Heart left ventricle (tissue), 13 donors: ENCODE data around the gene BCL2.

Experiments
- POLR2A ChIP-seq, 2 donors: fragments of 450-650 bp; IDR thresholded peaks; one replicate each; pipeline ENCODE4 v1.6.1; 2017; ENCODE audit warnings: antibody characterized with exemption in 2 of 2, mild to moderate bottlenecking in 2 of 2, moderate library complexity in 2 of 2
- TF ChIP-seq, protein P1 (sequence below), 12 donors: fragments of 200-600 bp; sonication (generic) in 4 of 12; IDR thresholded peaks; one replicate each; pipeline versions ENCODE4 v1.5.0 to v1.8.0; 2018 to 2022; ENCODE audit warnings: antibody characterized with exemption in 12 of 12, mild to moderate bottlenecking in 5 of 12
- donor health status: ischemic (EF 13 %, LVEDD 7.1; RV severe dilation, severe dysfunction).
- donor health status: DM: no; HTN: yes; CAD: no.
- donor health status: DM: no; HTN: no; CAD: no.
- donor health status: ischemic (EF 25% LVEDD 6.9; RV normal size, moderate dysfunction).
- donor health status: ischemic (EF 25% LVEDD 5.7; RV mildly dilated, moderate dysfunction).
- donor health status: ischemic (EF 35%, LVEDD 5.7; RV mildly dilated, moderate dysfunction).
- donor health status: nonischemic (EF 11% LVEDD 7.7; RV severe dilation, severe dysfunction).
- donor health status: DM: yes; HTN: yes; CAD: no.
- donor health status: PGD.
- donor health status: ischemic (EF 29% LVEDD 5.4; RV normal size, mild dysfunction).
- donor health status: nonischemic (EF 23%, LVEDD 6.1; RV moderate dilation, normal function).

GRCh38 chr18:63287691-63288220 is 31.8 kb downstream of the BCL2 start:
- TF ChIP-seq, protein P1, sequence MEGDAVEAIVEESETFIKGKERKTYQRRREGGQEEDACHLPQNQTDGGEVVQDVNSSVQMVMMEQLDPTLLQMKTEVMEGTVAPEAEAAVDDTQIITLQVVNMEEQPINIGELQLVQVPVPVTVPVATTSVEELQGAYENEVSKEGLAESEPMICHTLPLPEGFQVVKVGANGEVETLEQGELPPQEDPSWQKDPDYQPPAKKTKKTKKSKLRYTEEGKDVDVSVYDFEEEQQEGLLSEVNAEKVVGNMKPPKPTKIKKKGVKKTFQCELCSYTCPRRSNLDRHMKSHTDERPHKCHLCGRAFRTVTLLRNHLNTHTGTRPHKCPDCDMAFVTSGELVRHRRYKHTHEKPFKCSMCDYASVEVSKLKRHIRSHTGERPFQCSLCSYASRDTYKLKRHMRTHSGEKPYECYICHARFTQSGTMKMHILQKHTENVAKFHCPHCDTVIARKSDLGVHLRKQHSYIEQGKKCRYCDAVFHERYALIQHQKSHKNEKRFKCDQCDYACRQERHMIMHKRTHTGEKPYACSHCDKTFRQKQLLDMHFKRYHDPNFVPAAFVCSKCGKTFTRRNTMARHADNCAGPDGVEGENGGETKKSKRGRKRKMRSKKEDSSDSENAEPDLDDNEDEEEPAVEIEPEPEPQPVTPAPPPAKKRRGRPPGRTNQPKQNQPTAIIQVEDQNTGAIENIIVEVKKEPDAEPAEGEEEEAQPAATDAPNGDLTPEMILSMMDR (IDR thresholded peaks at IDR 0.05): no peak
- TF ChIP-seq POLR2A (IDR thresholded peaks at IDR 0.05): no peak
